Measurements from ENCODE around the gene NUSAP1. TPM values are rescaled to one million over a fixed set of nuclear protein-coding genes. Genes with fewer than 3 reads are reported as not detected.
A peak's percentile ranks its signal among the peaks of the same experiment; 100 is the strongest.
"Not testable (repeated sequence)": the region's sequence is repeated elsewhere in the genome, so short reads cannot be mapped to it uniquely, and the experiment has no call there.

Gene NUSAP1
- total RNA-seq, result 24.4 TPM
- 10 to 100 TPM in 3 of 4 donors, 1 to 10 TPM in 1; 9.9 to 30.8 (median 15.6) TPM for polyA plus RNA-seq

- no peaks in the 10 kb centered on the region for H3K27me3 ChIP-seq (ENCODE audit: control insufficient read depth, insufficient read depth, low read length)
- Mint-ChIP-seq H3K9me3 (no peaks in the 10 kb centered on the region), H3K27me3 (no peaks in the 10 kb centered on the region), H3K4me1 (peaks cover 15 to 41% (median 27%) of the 10 kb centered on the region in 4 donors), H3K27ac (peak within 1 kb of the TSS; percentile 96 to 98 (median 97)), H3K4me3 (peak within 1 kb of the TSS; percentile 92 to 100 (median 98)), H3K36me3 (no peaks in the 10 kb centered on the region)
- ATAC-seq (ENCODE audit: low read depth in 2 of 2), result peak; percentile 97
- H3K9me3 ChIP-seq (ENCODE audit: control insufficient read depth in 2 of 2, low read length in 2 of 2), result no peaks in the 10 kb centered on the region
- no peaks in the 10 kb centered on the region for H3K36me3 ChIP-seq (ENCODE audit: control insufficient read depth, insufficient read depth, low read length)
- peak within 1 kb of the TSS; percentile 98 for H3K4me3 ChIP-seq (ENCODE audit: low read depth, low read length)
- DNase-seq, result peak; percentile 98 to 100 (median 98)
- peak within 1 kb of the TSS; percentile 85 for H3K27ac ChIP-seq (ENCODE audit: insufficient read depth, low read length, poor library complexity, severe bottlenecking)
- peaks cover 28% of the 10 kb centered on the region for H3K4me1 ChIP-seq (ENCODE audit: control insufficient read depth, insufficient read depth, low read length, poor library complexity, severe bottlenecking)
Observed at GRCh38 chr15:41332194-41333025, at the start of gene NUSAP1, which contains the start of gene OIP5. NUSAP1 (plus strand) TSS chr15:41332881; CDS start chr15:41332958, 77 bp downstream. OIP5 (minus strand) TSS chr15:41332591; CDS start chr15:41332561, 30 bp downstream.

DNA sequence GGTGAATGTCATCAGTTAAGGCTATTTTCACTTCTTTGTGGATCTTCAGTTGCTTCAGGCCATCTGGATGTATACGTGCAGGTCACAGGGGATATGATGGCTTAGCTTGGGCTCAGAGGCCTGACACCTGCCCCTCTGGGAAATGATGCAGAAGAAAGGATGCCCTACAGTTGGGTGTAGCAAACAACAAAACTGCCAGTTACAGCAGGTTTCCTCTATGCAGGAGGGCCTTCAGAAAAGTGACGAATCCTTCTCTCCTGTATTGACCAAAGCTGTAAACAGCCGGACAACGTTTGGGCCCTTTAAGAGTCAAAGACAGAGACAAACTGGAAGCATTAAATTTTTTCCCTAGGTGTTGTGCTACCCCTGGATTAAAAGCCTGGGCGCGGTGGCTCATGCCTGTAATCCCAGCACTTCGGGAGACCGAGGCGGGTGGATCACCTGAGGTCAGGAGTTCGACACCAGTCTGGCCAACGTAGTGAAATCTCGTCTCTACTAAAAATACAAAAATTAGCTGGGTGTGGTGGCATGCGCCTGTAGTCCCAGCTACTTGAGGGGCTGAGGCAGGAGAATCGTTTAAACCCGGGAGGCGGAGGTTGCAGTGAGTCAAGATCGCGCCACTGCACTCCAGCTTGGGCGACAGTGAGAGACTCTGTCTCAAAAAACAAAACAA is 49.6 kb upstream of the NUSAP1 start:
- H3K36me3 Mint-ChIP-seq, result peaks cover 32% of the 10 kb centered on the region
- Histone ChIP-seq H3K27ac (ENCODE audit: insufficient read depth, low read length, poor library complexity, severe bottlenecking) (peak overlapping the region; percentile 92), H3K4me3 (ENCODE audit: low read depth, low read length) (peak overlapping the region; percentile 37), H3K4me1 (ENCODE audit: control insufficient read depth, insufficient read depth, low read length, poor library complexity, severe bottlenecking) (peaks cover 48% of the 10 kb centered on the region), H3K36me3 (ENCODE audit: control insufficient read depth, insufficient read depth, low read length) (peaks cover 26% of the 10 kb centered on the region)
- not testable (repeated sequence) for H3K27me3 Mint-ChIP-seq; H3K9me3 Mint-ChIP-seq; H3K27me3 ChIP-seq (ENCODE audit: control insufficient read depth, insufficient read depth, low read length); ATAC-seq (ENCODE audit: low read depth in 2 of 2); H3K9me3 ChIP-seq (ENCODE audit: control insufficient read depth in 2 of 2, low read length in 2 of 2)
- peak overlapping the region; percentile 87 to 97 (median 96) for H3K4me3 Mint-ChIP-seq
- DNase-seq, result peak in 1 of 3 donors; percentile 36
- peaks cover 10 to 49% (median 33%) of the 10 kb centered on the region in 4 donors for H3K4me1 Mint-ChIP-seq
- peak overlapping the region; percentile 99 for H3K27ac Mint-ChIP-seq

DNA sequence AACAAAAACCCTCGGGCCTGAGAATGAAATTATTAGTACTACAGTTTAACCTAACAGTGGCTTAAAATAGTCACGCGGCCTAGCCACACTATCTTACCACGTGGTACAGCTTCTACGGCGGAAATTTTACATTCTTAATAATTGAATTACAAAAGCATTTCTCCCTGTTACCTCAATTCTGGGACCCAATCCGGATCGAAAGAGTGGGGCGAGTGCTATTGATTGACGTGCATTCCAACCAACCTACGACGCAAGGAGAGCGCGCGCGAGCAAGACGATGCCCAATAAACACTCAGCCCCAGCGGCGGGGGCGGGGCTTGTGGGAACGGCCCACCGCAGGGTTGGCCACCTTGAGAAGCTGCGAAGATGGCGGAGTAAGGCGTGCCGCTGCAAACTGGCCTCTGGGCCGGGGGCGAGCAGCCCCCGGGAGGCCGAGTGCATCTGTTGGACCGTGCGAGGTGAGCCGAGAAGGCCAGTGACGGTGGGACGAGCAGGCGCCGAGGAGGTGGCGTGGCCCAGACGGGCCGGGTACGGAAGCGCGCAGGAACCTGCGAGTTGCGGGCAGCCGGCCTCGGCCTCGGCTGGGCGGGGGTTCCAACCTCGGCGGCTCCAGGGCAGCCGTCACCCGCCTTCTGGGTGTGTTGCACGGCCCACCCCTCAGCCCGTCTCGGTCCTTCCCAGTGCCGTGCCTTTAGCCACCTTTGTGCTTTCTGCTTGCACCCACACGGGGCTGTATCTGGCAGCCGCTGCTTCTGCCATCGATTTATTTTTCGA is 48.8 kb upstream of the NUSAP1 start:
- peak overlapping the region; percentile 99 for H3K27ac Mint-ChIP-seq
- DNase-seq, result peak; percentile 96 to 100 (median 98)

GRCh38 chr15:41284427-41285177 is 48.1 kb upstream of the NUSAP1 start:
- peak overlapping the region; percentile 87 to 97 (median 96) for H3K4me3 Mint-ChIP-seq
- Histone ChIP-seq H3K9me3 (ENCODE audit: control insufficient read depth in 2 of 2, low read length in 2 of 2) (no peaks in the 10 kb centered on the region), H3K4me3 (ENCODE audit: low read depth, low read length) (peak overlapping the region; percentile 95), H3K27ac (ENCODE audit: insufficient read depth, low read length, poor library complexity, severe bottlenecking) (peak overlapping the region; percentile 92), H3K36me3 (ENCODE audit: control insufficient read depth, insufficient read depth, low read length) (peaks cover 30% of the 10 kb centered on the region), H3K27me3 (ENCODE audit: control insufficient read depth, insufficient read depth, low read length) (no peaks in the 10 kb centered on the region), H3K4me1 (ENCODE audit: control insufficient read depth, insufficient read depth, low read length, poor library complexity, severe bottlenecking) (peaks cover 56% of the 10 kb centered on the region)
- H3K27ac Mint-ChIP-seq, result peak overlapping the region; percentile 98 to 99 (median 99)
- H3K27me3 Mint-ChIP-seq, result peaks cover 5% of the 10 kb centered on the region
- peaks cover 33% of the 10 kb centered on the region for H3K36me3 Mint-ChIP-seq
- ATAC-seq (ENCODE audit: low read depth in 2 of 2) (no peak), DNase-seq (peak in 2 of 3 donors; percentile 15 to 81)
- no peaks in the 10 kb centered on the region for H3K9me3 Mint-ChIP-seq
- peaks cover 10 to 61% (median 40%) of the 10 kb centered on the region in 4 donors for H3K4me1 Mint-ChIP-seq

More for the DNA sequence above, 48.8 kb upstream of the NUSAP1 start:
- H3K27me3 ChIP-seq (ENCODE audit: control insufficient read depth, insufficient read depth, low read length), result no peaks in the 10 kb centered on the region
- H3K36me3 ChIP-seq (ENCODE audit: control insufficient read depth, insufficient read depth, low read length), result peaks cover 34% of the 10 kb centered on the region
- peak overlapping the region; percentile 87 to 97 (median 96) for H3K4me3 Mint-ChIP-seq
- peak overlapping the region; percentile 95 for H3K4me3 ChIP-seq (ENCODE audit: low read depth, low read length)
- peak; percentile 95 to 96 for ATAC-seq (ENCODE audit: low read depth in 2 of 2)
- peaks cover 10 to 56% (median 40%) of the 10 kb centered on the region in 4 donors for H3K4me1 Mint-ChIP-seq
- peaks cover 5% of the 10 kb centered on the region for H3K27me3 Mint-ChIP-seq
- H3K9me3 ChIP-seq (ENCODE audit: control insufficient read depth in 2 of 2, low read length in 2 of 2), result no peaks in the 10 kb centered on the region
- no peaks in the 10 kb centered on the region for H3K9me3 Mint-ChIP-seq
- peaks cover 34% of the 10 kb centered on the region for H3K36me3 Mint-ChIP-seq
- peaks cover 54% of the 10 kb centered on the region for H3K4me1 ChIP-seq (ENCODE audit: control insufficient read depth, insufficient read depth, low read length, poor library complexity, severe bottlenecking)
- H3K27ac ChIP-seq (ENCODE audit: insufficient read depth, low read length, poor library complexity, severe bottlenecking), result peak overlapping the region; percentile 92

DNA sequence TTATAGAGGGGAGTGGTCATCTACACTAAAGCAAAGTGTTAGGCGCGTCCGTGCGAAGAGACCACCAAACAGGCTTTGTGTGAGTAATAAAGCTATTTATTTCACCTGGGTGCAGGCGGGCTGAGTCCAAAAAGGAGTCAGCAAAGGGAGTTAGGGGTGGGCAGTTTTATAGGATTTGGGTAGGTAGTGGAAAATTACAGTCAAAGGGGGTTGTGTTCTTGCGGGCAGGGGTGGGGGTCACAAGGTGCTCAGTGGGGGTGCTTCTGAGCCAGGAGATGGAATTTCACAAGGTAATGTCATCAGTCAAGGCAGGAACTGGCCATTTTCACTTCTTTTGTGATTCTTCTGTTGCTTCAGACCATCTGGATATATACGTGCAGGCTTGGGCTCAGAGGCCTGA is 47.4 kb upstream of the NUSAP1 start:
- Mint-ChIP-seq H3K27me3 (peaks cover 5% of the 10 kb centered on the region), H3K36me3 (peaks cover 29% of the 10 kb centered on the region)
- no peak for ATAC-seq (ENCODE audit: low read depth in 2 of 2)

GRCh38 chr15:41286665-41287333 is 45.9 kb upstream of the NUSAP1 start:
- DNase-seq (peak in 1 of 3 donors; percentile 21), ATAC-seq (ENCODE audit: low read depth in 2 of 2) (no peak)
- no peaks in the 10 kb centered on the region for H3K9me3 ChIP-seq (ENCODE audit: control insufficient read depth in 2 of 2, low read length in 2 of 2)
- peaks cover 29% of the 10 kb centered on the region for H3K36me3 Mint-ChIP-seq
- H3K4me3 Mint-ChIP-seq, result peak overlapping the region in 3 of 4 donors; percentile 21 to 81 (median 59)
- H3K27me3 ChIP-seq (ENCODE audit: control insufficient read depth, insufficient read depth, low read length), result no peaks in the 10 kb centered on the region
- H3K27me3 Mint-ChIP-seq, result peaks cover 5% of the 10 kb centered on the region
- peaks cover 33% of the 10 kb centered on the region for H3K36me3 ChIP-seq (ENCODE audit: control insufficient read depth, insufficient read depth, low read length)
- peaks cover 56% of the 10 kb centered on the region for H3K4me1 ChIP-seq (ENCODE audit: control insufficient read depth, insufficient read depth, low read length, poor library complexity, severe bottlenecking)
- peaks cover 14 to 66% (median 40%) of the 10 kb centered on the region in 4 donors for H3K4me1 Mint-ChIP-seq
- no peaks in the 10 kb centered on the region for H3K9me3 Mint-ChIP-seq
- peak overlapping the region; percentile 16 for H3K27ac ChIP-seq (ENCODE audit: insufficient read depth, low read length, poor library complexity, severe bottlenecking)
- H3K27ac Mint-ChIP-seq, result peak overlapping the region in 1 of 3 donors; percentile 48
- H3K4me3 ChIP-seq (ENCODE audit: low read depth, low read length), result peak overlapping the region; percentile 38

More for the DNA sequence above, 47.4 kb upstream of the NUSAP1 start:
- no peaks in the 10 kb centered on the region for H3K9me3 ChIP-seq (ENCODE audit: control insufficient read depth in 2 of 2, low read length in 2 of 2)
- peak in 1 of 3 donors; percentile 28 for DNase-seq
- Mint-ChIP-seq H3K4me1 (peaks cover 10 to 61% (median 40%) of the 10 kb centered on the region in 4 donors), H3K9me3 (no peaks in the 10 kb centered on the region), H3K27ac (peak overlapping the region; percentile 98 to 99 (median 99)), H3K4me3 (peak overlapping the region; percentile 87 to 97 (median 96))
- no peaks in the 10 kb centered on the region for H3K27me3 ChIP-seq (ENCODE audit: control insufficient read depth, insufficient read depth, low read length)
- H3K27ac ChIP-seq (ENCODE audit: insufficient read depth, low read length, poor library complexity, severe bottlenecking), result peak overlapping the region; percentile 92
- peak overlapping the region; percentile 95 for H3K4me3 ChIP-seq (ENCODE audit: low read depth, low read length)
- H3K36me3 ChIP-seq (ENCODE audit: control insufficient read depth, insufficient read depth, low read length), result peaks cover 30% of the 10 kb centered on the region
- peaks cover 56% of the 10 kb centered on the region for H3K4me1 ChIP-seq (ENCODE audit: control insufficient read depth, insufficient read depth, low read length, poor library complexity, severe bottlenecking)
